Measurements from ENCODE around the gene NPTX1.

- no peak for TF ChIP-seq CTCF (IDR thresholded peaks at IDR 0.05; ENCODE audit: insufficient read depth, low read length)
- TF ChIP-seq POLR2AphosphoS5 (IDR thresholded peaks at IDR 0.05; ENCODE audit: low read depth), result no peak
These were observed 35.3 kb downstream of the NPTX1 start for GRCh38 chr17:80441133-80441578.
